HEK293T (cell line): ENCODE data around the gene ZFR2.
"Not testable (repeated sequence)": the region's sequence is repeated elsewhere in the genome, so short reads cannot be mapped to it uniquely, and the experiment has no call there.

Experiments
- ELF4 ChIP-seq: fragments of 450-650 bp; IDR thresholded peaks from 2 replicates; pipeline ENCODE4 v1.6.1; 2017; ENCODE audit warnings: antibody characterized with exemption
- FOXM1 ChIP-seq: fragments of 450-650 bp; IDR thresholded peaks from 2 replicates; pipeline ENCODE4 v1.6.1; 2017; ENCODE audit warnings: mild to moderate bottlenecking, borderline replicate concordance
- HDGF ChIP-seq: fragments of 450-650 bp; IDR thresholded peaks from 2 replicates; pipeline ENCODE4 v1.6.1; 2017; ENCODE audit warnings: antibody characterized with exemption, borderline replicate concordance
- NFRKB ChIP-seq: fragments of 450-650 bp; IDR thresholded peaks from 2 replicates; pipeline ENCODE4 v1.6.1; 2016; ENCODE audit warnings: mild to moderate bottlenecking, moderate library complexity
- PKNOX1 ChIP-seq: fragments of 450-650 bp; IDR thresholded peaks from 2 replicates; pipeline ENCODE4 v1.6.1; 2016
- SP1 ChIP-seq: fragments of 450-650 bp; IDR thresholded peaks from 2 replicates; pipeline ENCODE4 v1.6.1; 2017
- SUZ12 ChIP-seq: fragments of 450-650 bp; IDR thresholded peaks from 2 replicates; pipeline ENCODE4 v1.6.1; 2016; ENCODE audit warnings: mild to moderate bottlenecking
- ZNF384 ChIP-seq: fragments of 450-650 bp; IDR thresholded peaks from 2 replicates; pipeline ENCODE4 v1.6.1; 2016

GRCh38 chr19:3757705-3758104 is 111.1 kb downstream of the ZFR2 start:
- not testable (repeated sequence) for TF ChIP-seq PKNOX1, FOXM1, ZNF384, SUZ12, HDGF, SP1, ELF4, NFRKB
